ENCODE data around the gene ABI1. TPM values are rescaled to one million over a fixed set of nuclear protein-coding genes. Genes with fewer than 3 reads are reported as not detected.

ABI1 gene
- total RNA-seq, 1 experiment from 2014 or later: 36.9 TPM

DNA sequence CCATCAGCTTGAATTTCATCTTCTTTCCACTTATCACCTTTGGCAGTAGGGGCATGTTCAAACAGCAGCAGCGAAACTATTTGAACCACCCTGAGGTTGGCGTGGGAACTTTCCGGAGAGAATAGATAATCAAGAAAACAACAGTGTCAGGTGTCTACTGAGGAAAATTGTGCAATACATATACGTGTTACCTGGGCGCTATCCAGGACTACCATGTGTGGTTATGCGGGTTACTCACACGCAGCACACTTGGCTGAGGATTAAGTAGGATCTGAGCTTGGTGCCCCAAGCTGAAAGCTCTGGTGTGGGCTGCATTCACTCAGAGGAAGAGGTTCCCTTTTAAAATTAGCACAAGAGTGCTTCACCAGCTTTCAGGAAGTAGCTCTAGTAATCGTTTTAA is 8.8 kb upstream of the ABI1 start:
- H4K8ac ChIP-seq (replicated peaks; ENCODE audit: insufficient read length, low read depth, low read length): no peak overlapping the region
- no peaks in the 10 kb centered on the region for H3K79me1 ChIP-seq (ENCODE audit: insufficient read depth, low read depth, low read length, poor library complexity, severe bottlenecking)
- H3K9ac ChIP-seq (ENCODE audit: extremely low read depth, insufficient read length, low read length): no peak overlapping the region
- H3K4me2 ChIP-seq (ENCODE audit: insufficient read depth, insufficient read length, low read length): no peak overlapping the region
- no CpG with 5 or more reads among the region's 8 CpGs for WGBS (ENCODE audit: extremely low coverage, insufficient read length, low lambda C conversion rate)
- H2BK20ac ChIP-seq (ENCODE audit: low read depth, low read length, poor library complexity, severe bottlenecking): no peak overlapping the region
- Mint-ChIP-seq H3K9me3 (no peaks in the 10 kb centered on the region), H3K4me3 (no peak overlapping the region), H3K4me1 (0 out of 4 replicates have a peak, but pooled peaks cover 0 to 3% of the 10 kb centered on the region in 2 experiments), H3K36me3 (ENCODE audit: insufficient read depth in 1 of 3, low read depth in 3 of 3) (no peaks in the 10 kb centered on the region), H3K27ac (peak overlapping the region in 1 of 3 experiments; percentile 54; a peak in 1 of 7 replicates), H3K27me3 (ENCODE audit: low read depth) (no peaks in the 10 kb centered on the region; the same call in 1 of the 2 replicates)
- H3K18ac ChIP-seq (ENCODE audit: insufficient read length, low read depth, low read length): no peak overlapping the region
- H3K14ac ChIP-seq (ENCODE audit: insufficient read depth, low read length): no peak overlapping the region
- no peak overlapping the region for H2AK5ac ChIP-seq (ENCODE audit: insufficient read length, low read length)
- H3K79me2 ChIP-seq (ENCODE audit: insufficient read depth, low read length): no peaks in the 10 kb centered on the region
- no peaks in the 10 kb centered on the region for H3K4me1 ChIP-seq (ENCODE audit: insufficient read depth, low read length)
- H4K91ac ChIP-seq (ENCODE audit: insufficient read length, low read depth, low read length): no peak overlapping the region
- no peak overlapping the region for H2BK120ac ChIP-seq (ENCODE audit: low read depth, low read length, poor library complexity, severe bottlenecking)
- no peak overlapping the region for H2BK15ac ChIP-seq (ENCODE audit: low read depth, low read length)
- no peaks in the 10 kb centered on the region for H4K20me1 ChIP-seq (ENCODE audit: control insufficient read depth, insufficient read depth, insufficient read length)
- H4K5ac ChIP-seq (ENCODE audit: insufficient read length, low read depth, low read length): no peak overlapping the region
- TF ChIP-seq, protein P1, sequence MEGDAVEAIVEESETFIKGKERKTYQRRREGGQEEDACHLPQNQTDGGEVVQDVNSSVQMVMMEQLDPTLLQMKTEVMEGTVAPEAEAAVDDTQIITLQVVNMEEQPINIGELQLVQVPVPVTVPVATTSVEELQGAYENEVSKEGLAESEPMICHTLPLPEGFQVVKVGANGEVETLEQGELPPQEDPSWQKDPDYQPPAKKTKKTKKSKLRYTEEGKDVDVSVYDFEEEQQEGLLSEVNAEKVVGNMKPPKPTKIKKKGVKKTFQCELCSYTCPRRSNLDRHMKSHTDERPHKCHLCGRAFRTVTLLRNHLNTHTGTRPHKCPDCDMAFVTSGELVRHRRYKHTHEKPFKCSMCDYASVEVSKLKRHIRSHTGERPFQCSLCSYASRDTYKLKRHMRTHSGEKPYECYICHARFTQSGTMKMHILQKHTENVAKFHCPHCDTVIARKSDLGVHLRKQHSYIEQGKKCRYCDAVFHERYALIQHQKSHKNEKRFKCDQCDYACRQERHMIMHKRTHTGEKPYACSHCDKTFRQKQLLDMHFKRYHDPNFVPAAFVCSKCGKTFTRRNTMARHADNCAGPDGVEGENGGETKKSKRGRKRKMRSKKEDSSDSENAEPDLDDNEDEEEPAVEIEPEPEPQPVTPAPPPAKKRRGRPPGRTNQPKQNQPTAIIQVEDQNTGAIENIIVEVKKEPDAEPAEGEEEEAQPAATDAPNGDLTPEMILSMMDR (conservative IDR thresholded peaks at IDR 0.05): no peak
- no peaks in the 10 kb centered on the region for H3K9me3 ChIP-seq (ENCODE audit: control insufficient read depth, low read depth, low read length)
- H3K23ac ChIP-seq (ENCODE audit: insufficient read length, low read depth, low read length): no peak overlapping the region
- H2BK12ac ChIP-seq (ENCODE audit: insufficient read length, low read depth, low read length): no peak overlapping the region
- no peak for DNase-seq
- H3K4ac ChIP-seq (ENCODE audit: low read depth, low read length): no peak overlapping the region
- H3K27me3 ChIP-seq (ENCODE audit: insufficient read depth, low read length): no peaks in the 10 kb centered on the region
- no peak overlapping the region for H2AFZ ChIP-seq (ENCODE audit: low read length)
- no peak overlapping the region for H3T11ph ChIP-seq (ENCODE audit: low read length)
- H2BK5ac ChIP-seq (ENCODE audit: insufficient read length, low read length): no peak overlapping the region
- H3K56ac ChIP-seq (ENCODE audit: insufficient read length, low read depth, low read length): no peak overlapping the region
- H3K23me2 ChIP-seq (ENCODE audit: insufficient read length, low read depth, low read length, poor library complexity, severe bottlenecking): no peaks in the 10 kb centered on the region
- H3K27ac ChIP-seq (ENCODE audit: insufficient read length, low read depth, low read length): no peak overlapping the region

All from H9 (cell line).